HepG2 (cell line): ENCODE data around the gene ZFAND3. TPM values are rescaled to one million over a fixed set of nuclear protein-coding genes. Genes with fewer than 3 reads are reported as not detected.

Experiments
- ATAC-seq: fragments of 200-7000 bp; cut with Tn5 transposase; 3 replicates; pipeline ENCODE4 v1.9.1; 2020; ENCODE audit warnings: mild to moderate bottlenecking, moderate library complexity
- BruUV-seq: library from RNA; stranded (reverse); fragments of 400-500 nt; replicated peaks from 2 replicates; lab custom pipeline; 2021; lab: Mats Ljungman, UMichigan
- CTCF ChIA-PET: fragments of 300-600 bp; formaldehyde crosslinking; extraction: SDS; loops from one replicate; lab custom pipeline; 2021; ENCODE audit warnings: low total read pairs, inconsistent platforms, low intra/inter-chr PET ratio; lab: Yijun Ruan, JAX
- POLR2A ChIA-PET: fragments of 350-600 bp; sonication (Branson Sonifier 250); formaldehyde crosslinking; loops from one replicate; lab custom pipeline; 2020; ENCODE audit warnings: antibody characterized with exemption, inconsistent platforms; lab: Yijun Ruan, JAX
- DNase-seq: peaks from one replicate; pipeline ENCODE4 v3.0.0-alpha.2; 2015; ENCODE audit warnings: low spot score
- FAIRE-seq: peaks from 3 replicates; lab custom pipeline; 2011; peaks lifted over from hg19 to GRCh38; lab: Jason Lieb, UNC
- H2AFZ ChIP-seq: one replicate; pipeline ENCODE4 v1.6.1; 2011; ENCODE audit warnings: low read length, inconsistent platforms
- H3K27ac ChIP-seq: fragments of 300-600 bp; 3 replicates; pipeline ENCODE4 v1.8.0; 2011; ENCODE audit warnings: mixed run types, mild to moderate bottlenecking, mixed read lengths, low read length, inconsistent platforms; ENCODE audit not compliant: insufficient read depth; ENCODE audit errors: extremely low read length
- H3K27me3 ChIP-seq, 2 experiments: fragments of 200-600 bp in 1 of 2; 2 replicates in 1 of 2; 3 replicates in 1 of 2; pipeline versions ENCODE4 v1.6.0 to v1.8.0; 2011; ENCODE audit warnings: low read length in 2 of 2, mild to moderate bottlenecking in 2 of 2, moderate library complexity in 2 of 2, inconsistent platforms in 1 of 2; ENCODE audit not compliant: insufficient read depth in 2 of 2, control insufficient read depth in 1 of 2
- H3K36me3 ChIP-seq, 2 experiments: fragments of 200-600 bp in 1 of 2; replicated peaks in 1 of 2; 2 replicates in 1 of 2; 3 replicates in 1 of 2; pipeline versions ENCODE4 v1.5.1 to v1.8.0; 2011; ENCODE audit warnings: low read length in 2 of 2, inconsistent platforms in 1 of 2; ENCODE audit not compliant: insufficient read depth in 2 of 2, control insufficient read depth in 1 of 2
- H3K4me1 ChIP-seq: 2 replicates; pipeline ENCODE4 v1.5.1; 2012; ENCODE audit warnings: low read length, inconsistent platforms; ENCODE audit not compliant: insufficient read depth
- H3K4me2 ChIP-seq: 2 replicates; pipeline ENCODE4 v1.6.0; 2011; ENCODE audit warnings: low read depth, low read length, inconsistent platforms
- H3K4me3 ChIP-seq, 3 experiments: fragments of 200-600 bp in 1 of 3; sonication (generic), shearing (Covaris generic) in 1 of 3; replicated peaks in 1 of 3; 2 replicates each; pipeline ENCODE4 v1.5.1; 2011 to 2016; ENCODE audit warnings: low read length in 3 of 3, inconsistent platforms in 2 of 3, low read depth in 2 of 3, mild to moderate bottlenecking in 2 of 3, control low read depth in 1 of 3, mixed read lengths in 1 of 3; ENCODE audit not compliant: insufficient read depth in 1 of 3
- H3K79me2 ChIP-seq: one replicate; pipeline ENCODE4 v1.6.1; 2011; ENCODE audit warnings: low read length, inconsistent platforms; ENCODE audit not compliant: insufficient read depth
- H3K9ac ChIP-seq: 2 replicates; pipeline ENCODE4 v1.6.0; 2011; ENCODE audit warnings: mild to moderate bottlenecking, low read depth, low read length, inconsistent platforms; ENCODE audit not compliant: insufficient read depth
- H3K9me3 ChIP-seq: 2 replicates; pipeline ENCODE4 v1.5.1; 2012; ENCODE audit warnings: mild to moderate bottlenecking, low read length
- H4K20me1 ChIP-seq: 2 replicates; pipeline ENCODE4 v1.6.0; 2011; ENCODE audit warnings: inconsistent platforms, mild to moderate bottlenecking, low read length, moderate library complexity; ENCODE audit not compliant: insufficient read depth
- AKAP8 ChIP-seq: sonication (generic); formaldehyde crosslinking; IDR thresholded peaks from 2 replicates; pipeline ENCODE4 v1.5.1; 2020; ENCODE audit warnings: mild to moderate bottlenecking, missing genetic modification reagents
- CHCHD3 ChIP-seq: sonication (generic); formaldehyde crosslinking; IDR thresholded peaks from 2 replicates; pipeline ENCODE4 v1.8.0; 2022; ENCODE audit warnings: mild to moderate bottlenecking, missing genetic modification reagents, moderate library complexity
- ELF4 ChIP-seq: sonication (generic); formaldehyde crosslinking; IDR thresholded peaks from 2 replicates; pipeline ENCODE4 v1.5.0; 2020; ENCODE audit warnings: missing genetic modification reagents, mild to moderate bottlenecking, moderate library complexity, borderline replicate concordance
- ZNF367 ChIP-seq: sonication (generic); formaldehyde crosslinking; IDR thresholded peaks from 2 replicates; pipeline ENCODE4 v1.4.0; 2020; ENCODE audit warnings: missing genetic modification reagents, borderline replicate concordance
- WGBS: methylation state at CpG from one replicate; pipeline ENCODE4 v1.1.6; 2017; ENCODE audit warnings: low lambda C conversion rate; 5-methylcytosine and 5-hydroxymethylcytosine counted together
- in situ Hi-C: cut with HindIII; loops from 2 replicates; pipeline ENCODE4 v1.10.0; 2017; ENCODE audit warnings: low pct_unique_long_range_greater_than_20kb; ENCODE audit not compliant: extremely low pct_ligation_motif_present
- intact Hi-C: fragments of 100-400 bp; cut with micrococcal nuclease; formaldehyde crosslinking; loops from one replicate; pipeline ENCODE4 v1.10.0; 2022; ENCODE audit not compliant: unreplicated experiment
- polyA plus RNA-seq, 8 experiments: library from polyadenylated mRNA; depleted of rRNA in 3 of 8; stranded (reverse) in 7 of 8; unstranded in 1 of 8; fragments of >200 nt; fragmentation: Illumina TruSeq in 4 of 8; extraction: Trizol in 4 of 8; gene quantifications; 2 replicates each; pipeline versions ENCODE4 v1.2.1 to v1.2.3, GENCODE V29; 2011 to 2016; ENCODE audit warnings: low read depth in 4 of 8, missing spikeins in 1 of 8, mixed read lengths in 1 of 8; ENCODE audit not compliant: insufficient read depth in 1 of 8
- total RNA-seq, 5 experiments: library from RNA; depleted of rRNA; stranded (reverse); fragments of >200 nt; fragmentation: Illumina TruSeq; extraction: Trizol; gene quantifications; 2 replicates each; pipeline ENCODE4 v1.2.3, GENCODE V29; 2016; ENCODE audit warnings: low read depth in 1 of 5
- TF ChIP-seq, protein P1 (sequence below): sonication (generic); formaldehyde crosslinking; IDR thresholded peaks from 2 replicates; pipeline ENCODE4 v1.8.0; 2022; ENCODE audit warnings: missing genetic modification reagents, mild to moderate bottlenecking, borderline replicate concordance
- TF ChIP-seq, protein P2 (sequence below): sonication (generic); formaldehyde crosslinking; IDR thresholded peaks from 2 replicates; pipeline ENCODE4 v1.4.0; 2020; ENCODE audit warnings: missing genetic modification reagents, low read depth, mild to moderate bottlenecking, borderline replicate concordance
- TF ChIP-seq, protein P3 (sequence below): sonication (generic); formaldehyde crosslinking; IDR thresholded peaks from 2 replicates; pipeline ENCODE4 v1.4.0; 2020; ENCODE audit warnings: mild to moderate bottlenecking, low read depth, missing genetic modification reagents
- TF ChIP-seq, protein P4 (sequence below): sonication (generic); formaldehyde crosslinking; IDR thresholded peaks from 2 replicates; pipeline ENCODE4 v1.4.0; 2020; ENCODE audit warnings: mild to moderate bottlenecking, missing genetic modification reagents
- TF ChIP-seq, protein P5 (sequence below): sonication (generic); formaldehyde crosslinking; IDR thresholded peaks from 2 replicates; pipeline ENCODE4 v1.4.0; 2020; ENCODE audit warnings: missing genetic modification reagents

ZFAND3 gene
- total and polyA plus RNA-seq, 2 of the 13 experiments (the other 11 are each of a cell fraction or from before 2014, with no cell fraction given): 16.4 to 17.1 TPM

DNA sequence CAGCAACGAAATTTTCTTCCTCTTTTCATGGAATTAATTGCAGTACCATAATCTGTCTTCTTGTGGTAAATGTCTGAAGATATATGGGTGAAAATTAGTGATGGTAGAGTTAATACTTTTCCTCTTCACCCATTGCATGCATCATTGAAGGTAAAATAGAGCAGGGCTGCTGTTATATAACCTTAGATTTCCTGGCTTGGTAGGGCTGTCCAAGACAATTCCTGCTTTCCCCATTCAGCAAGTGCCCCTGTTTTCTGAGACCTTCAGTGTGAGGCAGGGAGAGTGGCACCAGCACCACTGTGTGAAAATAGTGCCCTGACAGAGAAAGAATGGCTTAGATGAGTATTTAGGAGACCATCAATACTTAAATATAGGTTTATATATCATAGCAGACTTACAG lies 202.0 kb downstream of the ZFAND3 start (continued):
- TF ChIP-seq ZNF367 (CRISPR knock-in tag): no peak
- no peak for TF ChIP-seq CHCHD3
- no peak for TF ChIP-seq ELF4
- no peak for TF ChIP-seq AKAP8
- TF ChIP-seq, protein P1, sequence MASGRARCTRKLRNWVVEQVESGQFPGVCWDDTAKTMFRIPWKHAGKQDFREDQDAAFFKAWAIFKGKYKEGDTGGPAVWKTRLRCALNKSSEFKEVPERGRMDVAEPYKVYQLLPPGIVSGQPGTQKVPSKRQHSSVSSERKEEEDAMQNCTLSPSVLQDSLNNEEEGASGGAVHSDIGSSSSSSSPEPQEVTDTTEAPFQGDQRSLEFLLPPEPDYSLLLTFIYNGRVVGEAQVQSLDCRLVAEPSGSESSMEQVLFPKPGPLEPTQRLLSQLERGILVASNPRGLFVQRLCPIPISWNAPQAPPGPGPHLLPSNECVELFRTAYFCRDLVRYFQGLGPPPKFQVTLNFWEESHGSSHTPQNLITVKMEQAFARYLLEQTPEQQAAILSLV: no peak
- TF ChIP-seq, protein P2, sequence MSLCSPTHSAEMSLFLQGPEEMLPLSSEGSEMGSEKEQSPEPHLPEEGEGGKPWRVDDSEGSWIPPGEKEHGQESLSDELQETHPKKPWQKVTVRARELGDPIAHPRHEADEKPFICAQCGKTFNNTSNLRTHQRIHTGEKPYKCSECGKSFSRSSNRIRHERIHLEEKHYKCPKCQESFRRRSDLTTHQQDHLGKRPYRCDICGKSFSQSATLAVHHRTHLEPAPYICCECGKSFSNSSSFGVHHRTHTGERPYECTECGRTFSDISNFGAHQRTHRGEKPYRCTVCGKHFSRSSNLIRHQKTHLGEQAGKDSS (CRISPR knock-in tag): no peak
- TF ChIP-seq, protein P3, sequence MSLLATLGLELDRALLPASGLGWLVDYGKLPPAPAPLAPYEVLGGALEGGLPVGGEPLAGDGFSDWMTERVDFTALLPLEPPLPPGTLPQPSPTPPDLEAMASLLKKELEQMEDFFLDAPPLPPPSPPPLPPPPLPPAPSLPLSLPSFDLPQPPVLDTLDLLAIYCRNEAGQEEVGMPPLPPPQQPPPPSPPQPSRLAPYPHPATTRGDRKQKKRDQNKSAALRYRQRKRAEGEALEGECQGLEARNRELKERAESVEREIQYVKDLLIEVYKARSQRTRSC (CRISPR knock-in tag): no peak

DNA sequence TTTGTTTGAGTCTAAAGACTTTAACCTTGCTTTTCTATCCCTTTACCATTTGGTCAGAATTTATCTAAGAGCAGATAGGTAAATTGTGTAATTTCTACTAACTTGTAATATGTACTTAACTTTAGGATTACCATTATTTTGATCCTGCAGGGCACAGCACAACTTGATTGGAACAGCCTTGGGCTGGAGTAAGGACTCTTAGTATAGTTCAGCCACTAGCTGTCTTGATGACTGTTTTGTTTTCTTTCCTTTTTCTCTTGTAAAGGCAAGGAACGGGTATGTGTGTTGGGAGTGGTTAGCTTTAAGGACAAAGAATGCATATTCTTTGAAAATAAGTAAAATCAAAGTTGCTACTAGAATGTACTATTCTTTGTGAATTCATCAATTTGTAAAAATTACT lies 203.2 kb downstream of the ZFAND3 start:
- WGBS: 98% methylated on average over 1 of the region's 1 CpG
- H4K20me1 ChIP-seq: 0 out of 2 replicates have a peak, but pooled peaks cover 3% of the 10 kb centered on the region
- intact Hi-C loops: no loop called here
- no peak for DNase-seq
- ChIA-PET POLR2A (no interaction called here), CTCF (no interaction called here)
- no peak for ATAC-seq
- in situ Hi-C loops: no loop called here
- no peak overlapping the region for H3K27ac ChIP-seq
- no peak overlapping the region for H2AFZ ChIP-seq
- H3K9me3 ChIP-seq: peaks cover 7% of the 10 kb centered on the region; the same call in 1 of the 2 replicates
- H3K36me3 ChIP-seq: no peaks in the 10 kb centered on the region
- no peak overlapping the region for H3K4me3 ChIP-seq
- no peak for FAIRE-seq
- H3K27me3 ChIP-seq: no peaks in the 10 kb centered on the region
- H3K4me1 ChIP-seq: peaks cover 11% of the 10 kb centered on the region
- no peaks in the 10 kb centered on the region for H3K79me2 ChIP-seq
- H3K4me2 ChIP-seq: no peak overlapping the region
- no peak overlapping the region for H3K9ac ChIP-seq
- no TSS peak for BruUV-seq
- TF ChIP-seq, protein P4, sequence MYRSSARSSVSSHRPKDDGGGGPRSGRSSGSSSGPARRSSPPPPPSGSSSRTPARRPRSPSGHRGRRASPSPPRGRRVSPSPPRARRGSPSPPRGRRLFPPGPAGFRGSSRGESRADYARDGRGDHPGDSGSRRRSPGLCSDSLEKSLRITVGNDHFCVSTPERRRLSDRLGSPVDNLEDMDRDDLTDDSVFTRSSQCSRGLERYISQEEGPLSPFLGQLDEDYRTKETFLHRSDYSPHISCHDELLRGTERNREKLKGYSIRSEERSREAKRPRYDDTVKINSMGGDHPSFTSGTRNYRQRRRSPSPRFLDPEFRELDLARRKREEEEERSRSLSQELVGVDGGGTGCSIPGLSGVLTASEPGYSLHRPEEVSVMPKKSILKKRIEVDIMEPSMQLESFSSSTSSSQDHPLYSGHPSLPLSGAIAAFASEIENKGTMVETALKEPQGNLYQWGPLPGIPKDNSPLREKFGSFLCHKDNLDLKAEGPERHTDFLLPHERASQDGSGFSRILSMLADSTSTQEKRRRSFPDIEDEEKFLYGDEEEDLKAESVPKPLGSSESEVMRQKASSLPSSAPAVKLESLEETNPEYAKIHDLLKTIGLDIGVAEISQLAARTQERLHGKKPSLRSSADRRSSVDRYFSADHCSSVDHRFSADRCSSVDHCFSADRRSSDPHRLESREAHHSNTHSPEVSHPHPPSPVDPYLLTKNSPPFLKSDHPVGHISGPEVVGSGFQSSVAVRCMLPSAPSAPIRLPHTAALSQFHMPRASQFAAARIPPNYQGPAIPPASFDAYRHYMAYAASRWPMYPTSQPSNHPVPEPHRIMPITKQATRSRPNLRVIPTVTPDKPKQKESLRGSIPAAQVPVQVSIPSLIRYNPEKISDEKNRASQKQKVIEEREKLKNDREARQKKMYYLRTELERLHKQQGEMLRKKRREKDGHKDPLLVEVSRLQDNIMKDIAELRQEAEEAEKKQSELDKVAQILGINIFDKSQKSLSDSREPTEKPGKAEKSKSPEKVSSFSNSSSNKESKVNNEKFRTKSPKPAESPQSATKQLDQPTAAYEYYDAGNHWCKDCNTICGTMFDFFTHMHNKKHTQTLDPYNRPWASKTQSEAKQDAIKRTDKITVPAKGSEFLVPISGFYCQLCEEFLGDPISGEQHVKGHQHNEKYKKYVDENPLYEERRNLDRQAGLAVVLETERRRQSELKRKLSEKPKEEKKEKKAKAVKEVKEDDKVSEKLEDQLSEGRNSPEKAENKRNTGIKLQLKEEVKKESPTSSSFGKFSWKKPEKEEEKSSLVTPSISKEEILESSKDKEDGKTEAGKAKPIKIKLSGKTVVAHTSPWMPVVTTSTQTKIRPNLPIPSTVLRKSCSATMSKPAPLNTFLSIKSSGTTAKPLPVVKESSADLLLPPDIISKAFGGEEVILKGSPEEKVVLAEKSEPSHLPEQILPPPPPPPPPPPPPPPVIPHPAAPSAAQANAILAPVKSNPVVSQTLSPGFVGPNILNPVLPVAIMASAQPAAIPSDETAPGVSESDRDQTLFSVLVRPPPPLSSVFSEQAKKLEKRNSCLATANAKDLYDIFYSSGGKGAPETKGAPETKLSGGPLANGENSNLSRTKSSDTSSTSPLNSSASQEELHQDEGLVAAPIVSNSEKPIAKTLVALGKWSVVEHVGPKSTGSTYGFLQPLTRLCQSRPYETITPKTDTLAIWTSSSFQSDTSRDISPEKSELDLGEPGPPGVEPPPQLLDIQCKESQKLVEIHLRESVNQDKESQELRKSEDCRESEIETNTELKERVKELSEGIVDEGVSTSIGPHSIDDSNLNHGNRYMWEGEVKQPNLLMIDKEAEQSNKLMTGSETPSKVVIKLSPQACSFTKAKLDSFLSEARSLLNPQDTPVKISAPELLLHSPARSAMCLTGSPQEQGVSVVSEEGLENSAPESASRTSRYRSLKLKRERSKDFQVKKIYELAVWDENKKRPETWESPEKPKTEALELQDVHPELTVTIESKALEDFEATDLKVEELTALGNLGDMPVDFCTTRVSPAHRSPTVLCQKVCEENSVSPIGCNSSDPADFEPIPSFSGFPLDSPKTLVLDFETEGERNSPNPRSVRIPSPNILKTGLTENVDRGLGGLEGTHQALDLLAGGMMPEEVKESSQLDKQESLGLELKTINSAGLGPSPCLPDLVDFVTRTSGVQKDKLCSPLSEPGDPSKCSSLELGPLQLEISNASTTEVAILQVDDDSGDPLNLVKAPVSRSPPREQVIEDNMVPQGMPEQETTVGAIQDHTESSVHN (CRISPR knock-in tag): no peak
- TF ChIP-seq, protein P5, sequence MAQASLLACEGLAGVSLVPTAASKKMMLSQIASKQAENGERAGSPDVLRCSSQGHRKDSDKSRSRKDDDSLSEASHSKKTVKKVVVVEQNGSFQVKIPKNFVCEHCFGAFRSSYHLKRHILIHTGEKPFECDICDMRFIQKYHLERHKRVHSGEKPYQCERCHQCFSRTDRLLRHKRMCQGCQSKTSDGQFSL (CRISPR knock-in tag): no peak
